ENCODE data around the gene TREX2.
"Not testable (repeated sequence)": the region's sequence is repeated elsewhere in the genome, so short reads cannot be mapped to it uniquely, and the experiment has no call there.

Gene TREX2

GRCh38 chrX:153408871-153409351 lies 36.9 kb downstream of the TREX2 start:
- TF ChIP-seq, protein P1, sequence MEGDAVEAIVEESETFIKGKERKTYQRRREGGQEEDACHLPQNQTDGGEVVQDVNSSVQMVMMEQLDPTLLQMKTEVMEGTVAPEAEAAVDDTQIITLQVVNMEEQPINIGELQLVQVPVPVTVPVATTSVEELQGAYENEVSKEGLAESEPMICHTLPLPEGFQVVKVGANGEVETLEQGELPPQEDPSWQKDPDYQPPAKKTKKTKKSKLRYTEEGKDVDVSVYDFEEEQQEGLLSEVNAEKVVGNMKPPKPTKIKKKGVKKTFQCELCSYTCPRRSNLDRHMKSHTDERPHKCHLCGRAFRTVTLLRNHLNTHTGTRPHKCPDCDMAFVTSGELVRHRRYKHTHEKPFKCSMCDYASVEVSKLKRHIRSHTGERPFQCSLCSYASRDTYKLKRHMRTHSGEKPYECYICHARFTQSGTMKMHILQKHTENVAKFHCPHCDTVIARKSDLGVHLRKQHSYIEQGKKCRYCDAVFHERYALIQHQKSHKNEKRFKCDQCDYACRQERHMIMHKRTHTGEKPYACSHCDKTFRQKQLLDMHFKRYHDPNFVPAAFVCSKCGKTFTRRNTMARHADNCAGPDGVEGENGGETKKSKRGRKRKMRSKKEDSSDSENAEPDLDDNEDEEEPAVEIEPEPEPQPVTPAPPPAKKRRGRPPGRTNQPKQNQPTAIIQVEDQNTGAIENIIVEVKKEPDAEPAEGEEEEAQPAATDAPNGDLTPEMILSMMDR (IDR thresholded peaks at IDR 0.05; ENCODE audit: insufficient read depth, low read length, poor library complexity, severe bottlenecking) = no peak
- DNase-seq (ENCODE audit: extremely low read depth, insufficient read length) = no peak
- H3K4me3 ChIP-seq (replicated peaks; ENCODE audit: low read depth, low read length) = no peak overlapping the region
- H3K27me3 ChIP-seq (replicated peaks; ENCODE audit: control insufficient read depth, insufficient read depth, low read length) = no peaks in the 10 kb centered on the region
- no peaks in the 10 kb centered on the region for H3K36me3 ChIP-seq (ENCODE audit: control insufficient read depth, insufficient read depth, low read length)

DNA sequence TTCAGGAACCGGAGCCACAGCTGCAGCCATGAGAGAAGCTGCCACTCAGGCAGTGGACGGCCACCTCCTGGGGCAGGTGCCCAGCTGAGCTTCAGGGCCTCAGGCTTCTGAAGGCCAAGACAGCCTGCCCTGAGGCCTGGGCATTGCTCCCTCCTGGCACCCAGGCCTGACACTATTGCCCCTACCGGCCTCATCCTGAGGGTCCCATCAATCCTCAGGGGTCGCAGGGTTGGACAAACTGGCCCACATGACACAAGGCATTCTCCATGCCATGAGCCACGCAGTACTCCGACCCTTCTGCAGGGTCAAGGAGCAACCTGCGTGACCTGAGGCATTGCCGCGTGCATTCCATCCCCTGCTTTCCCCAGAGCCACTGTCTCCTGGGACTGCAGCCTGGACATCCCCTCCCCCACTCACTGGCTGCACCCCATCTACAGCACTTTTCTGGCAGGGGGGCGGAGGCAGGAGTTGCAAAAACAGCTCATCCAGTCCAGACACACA lies 37.6 kb downstream of the TREX2 start:
- Histone ChIP-seq H3K36me3 (ENCODE audit: control insufficient read depth, insufficient read depth, low read length) (no peaks in the 10 kb centered on the region), H3K27me3 (replicated peaks; ENCODE audit: control insufficient read depth, insufficient read depth, low read length) (no peaks in the 10 kb centered on the region), H3K4me3 (replicated peaks; ENCODE audit: low read depth, low read length) (no peak overlapping the region)
- DNase-seq (ENCODE audit: extremely low read depth, insufficient read length) = no peak
- TF ChIP-seq, protein P1 (IDR thresholded peaks at IDR 0.05; ENCODE audit: insufficient read depth, low read length, poor library complexity, severe bottlenecking) = no peak

- H3K27me3 ChIP-seq (replicated peaks; ENCODE audit: control insufficient read depth, insufficient read depth, low read length) = no peaks in the 10 kb centered on the region
- H3K4me3 ChIP-seq (replicated peaks; ENCODE audit: low read depth, low read length) = no peak overlapping the region
- H3K36me3 ChIP-seq (ENCODE audit: control insufficient read depth, insufficient read depth, low read length) = no peaks in the 10 kb centered on the region
- TF ChIP-seq, protein P1 (IDR thresholded peaks at IDR 0.05; ENCODE audit: insufficient read depth, low read length, poor library complexity, severe bottlenecking) = no peak
- DNase-seq (ENCODE audit: extremely low read depth, insufficient read length) = no peak
Measured at GRCh38 chrX:153407736-153408135, 38.1 kb downstream of the TREX2 start.

- H3K27me3 ChIP-seq (replicated peaks; ENCODE audit: control insufficient read depth, insufficient read depth, low read length) = no peaks in the 10 kb centered on the region
- no peaks in the 10 kb centered on the region for H3K36me3 ChIP-seq (ENCODE audit: control insufficient read depth, insufficient read depth, low read length)
- no peak for DNase-seq (ENCODE audit: extremely low read depth, insufficient read length)
- TF ChIP-seq, protein P1 (IDR thresholded peaks at IDR 0.05; ENCODE audit: insufficient read depth, low read length, poor library complexity, severe bottlenecking) = no peak
- H3K4me3 ChIP-seq (replicated peaks; ENCODE audit: low read depth, low read length) = no peak overlapping the region
Measured at GRCh38 chrX:153406903-153407302, 39.0 kb downstream of the TREX2 start.

- TF ChIP-seq, protein P1 (IDR thresholded peaks at IDR 0.05; ENCODE audit: insufficient read depth, low read length, poor library complexity, severe bottlenecking) = no peak
- Histone ChIP-seq H3K27me3 (replicated peaks; ENCODE audit: control insufficient read depth, insufficient read depth, low read length) (no peaks in the 10 kb centered on the region), H3K4me3 (replicated peaks; ENCODE audit: low read depth, low read length) (no peak overlapping the region), H3K36me3 (ENCODE audit: control insufficient read depth, insufficient read depth, low read length) (no peaks in the 10 kb centered on the region)
- DNase-seq (ENCODE audit: extremely low read depth, insufficient read length) = no peak
Measured at GRCh38 chrX:153406011-153406410, 39.8 kb downstream of the TREX2 start.

GRCh38 chrX:153405426-153405825 lies 40.4 kb downstream of the TREX2 start:
- H3K36me3 ChIP-seq (ENCODE audit: control insufficient read depth, insufficient read depth, low read length) = no peaks in the 10 kb centered on the region
- H3K27me3 ChIP-seq (replicated peaks; ENCODE audit: control insufficient read depth, insufficient read depth, low read length) = no peaks in the 10 kb centered on the region
- no peak for DNase-seq (ENCODE audit: extremely low read depth, insufficient read length)
- no peak overlapping the region for H3K4me3 ChIP-seq (replicated peaks; ENCODE audit: low read depth, low read length)
- TF ChIP-seq, protein P1 (IDR thresholded peaks at IDR 0.05; ENCODE audit: insufficient read depth, low read length, poor library complexity, severe bottlenecking) = no peak

DNA sequence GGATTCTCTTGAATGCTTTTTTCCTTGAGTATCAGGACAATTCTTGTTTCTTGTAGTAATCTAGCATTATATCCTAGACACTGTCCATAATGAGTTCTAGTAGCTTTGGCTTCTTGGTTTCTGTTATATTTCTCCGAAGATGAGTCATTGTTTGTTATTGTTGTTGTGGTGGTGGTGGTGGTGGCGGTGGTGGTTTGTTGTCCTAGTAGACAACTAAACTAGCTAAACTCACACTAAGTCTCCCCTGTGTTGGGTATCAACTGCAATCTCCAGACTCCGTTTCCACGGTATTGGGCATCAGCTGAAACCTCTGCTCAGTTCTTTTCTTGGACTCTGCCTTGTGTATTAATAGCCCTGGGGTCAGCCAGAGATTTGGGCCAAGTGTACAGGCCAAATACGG lies 41.5 kb downstream of the TREX2 start:
- not testable (repeated sequence) for H3K27me3 ChIP-seq (replicated peaks; ENCODE audit: control insufficient read depth, insufficient read depth, low read length); H3K36me3 ChIP-seq (ENCODE audit: control insufficient read depth, insufficient read depth, low read length); H3K4me3 ChIP-seq (replicated peaks; ENCODE audit: low read depth, low read length); DNase-seq (ENCODE audit: extremely low read depth, insufficient read length)

All from GM06990 (cell line).